ENCODE data around the gene MAGI1.

- TF ChIP-seq TEAD4 (CRISPR knock-in tag; IDR thresholded peaks at IDR 0.05) (no peak), NR2C2 (CRISPR knock-in tag; IDR thresholded peaks at IDR 0.05) (no peak), RELA (CRISPR knock-in tag; IDR thresholded peaks at IDR 0.05; ENCODE audit: borderline replicate concordance) (no peak)
Measured at GRCh38 chr3:65330072-65330471, 708.6 kb downstream of the MAGI1 start.

All from WTC11 (cell line).